AG08395 (cell line): ENCODE data around the gene HINT3.
"Not testable (repeated sequence)": the region's sequence is repeated elsewhere in the genome, so short reads cannot be mapped to it uniquely, and the experiment has no call there.

ENCODE experiments used
- DNase-seq: peaks from one replicate; pipeline ENCODE4 v3.0.0; 2012; ENCODE audit warnings: mixed read lengths, low spot score

HINT3 gene

GRCh38 chr6:125940247-125941041, 16.1 kb upstream of the HINT3 start:
- DNase-seq, result peak; percentile 34

GRCh38 chr6:125942672-125943527, 13.7 kb upstream of the HINT3 start:
- no peak for DNase-seq

DNA sequence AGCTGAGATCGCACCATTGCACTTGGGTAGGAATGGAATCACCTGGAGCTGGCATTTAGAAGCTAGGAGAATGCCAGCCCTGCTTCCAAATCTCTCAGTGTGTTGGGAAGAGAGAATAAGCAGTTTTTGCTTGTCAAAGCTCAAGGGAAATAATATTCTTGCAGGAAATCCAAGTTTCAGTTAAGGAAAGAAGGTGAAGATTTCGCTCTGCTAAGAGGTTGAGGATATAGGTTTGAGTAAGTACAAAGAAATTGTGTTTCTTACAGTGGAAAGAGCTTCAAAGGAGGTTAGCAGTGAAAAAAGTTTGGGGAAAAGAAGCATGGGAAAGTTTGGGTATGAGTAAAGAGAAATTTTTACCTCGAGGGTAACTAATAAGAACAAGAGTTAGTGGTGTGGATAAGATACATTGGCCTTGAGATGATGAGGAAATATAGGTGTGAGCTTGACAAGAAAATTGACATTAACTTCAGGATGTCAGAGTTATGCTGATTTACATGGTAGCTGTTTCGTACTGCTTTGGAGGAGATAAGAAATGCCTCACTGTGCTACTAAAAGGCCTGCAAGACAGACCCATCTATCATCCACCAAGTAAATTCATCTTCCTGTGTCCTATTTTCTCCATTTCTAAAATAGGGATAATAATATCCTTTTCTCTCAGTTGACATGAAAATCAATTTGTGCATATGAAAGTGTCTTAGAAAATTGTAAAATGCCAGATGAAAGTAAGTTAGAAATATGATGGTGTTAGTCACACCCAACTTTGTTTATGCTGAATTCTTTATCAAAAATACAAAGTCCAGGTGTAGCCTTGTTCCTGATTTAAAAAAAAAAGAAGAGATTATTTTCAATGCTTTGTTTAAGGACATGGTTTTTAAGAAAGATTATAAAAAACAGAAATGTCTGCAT, 12.8 kb upstream of the HINT3 start:
- no peak for DNase-seq

- peak; percentile 24 for DNase-seq
Observed at GRCh38 chr6:125944434-125944816, 12.1 kb upstream of the HINT3 start.

- no peak for DNase-seq
Observed at GRCh38 chr6:125944896-125945295, 11.7 kb upstream of the HINT3 start.

GRCh38 chr6:125945378-125946141, 11.0 kb upstream of the HINT3 start:
- DNase-seq, result no peak

- DNase-seq, result peak; percentile 43
Observed at GRCh38 chr6:125947615-125948014, 9.0 kb upstream of the HINT3 start.

- no peak for DNase-seq
Observed at GRCh38 chr6:125948455-125948854, 8.1 kb upstream of the HINT3 start.

DNA sequence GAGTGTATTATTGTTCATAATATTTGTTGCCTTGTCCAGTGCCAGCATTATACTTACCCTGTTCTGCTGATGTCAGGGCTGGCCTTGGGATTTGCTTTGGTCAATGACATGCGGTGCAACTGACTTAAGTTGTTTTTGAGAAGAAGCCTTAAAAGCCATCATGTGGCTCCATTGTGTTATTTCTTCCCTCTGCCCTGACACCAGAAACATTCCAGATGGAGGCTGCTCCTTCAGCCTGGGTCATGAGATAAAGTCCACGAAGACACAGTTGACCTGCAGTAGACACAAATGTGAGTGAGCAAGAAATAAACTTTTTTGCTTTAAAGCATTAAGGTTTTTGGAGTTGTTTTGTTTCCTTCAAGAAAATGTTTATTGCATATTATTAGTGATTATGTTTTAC, 7.5 kb upstream of the HINT3 start:
- no peak for DNase-seq

GRCh38 chr6:125950293-125950692, 6.3 kb upstream of the HINT3 start:
- peak; percentile 56 for DNase-seq

- not testable (repeated sequence) for DNase-seq
Observed at GRCh38 chr6:125950716-125951115, 5.9 kb upstream of the HINT3 start.

DNA sequence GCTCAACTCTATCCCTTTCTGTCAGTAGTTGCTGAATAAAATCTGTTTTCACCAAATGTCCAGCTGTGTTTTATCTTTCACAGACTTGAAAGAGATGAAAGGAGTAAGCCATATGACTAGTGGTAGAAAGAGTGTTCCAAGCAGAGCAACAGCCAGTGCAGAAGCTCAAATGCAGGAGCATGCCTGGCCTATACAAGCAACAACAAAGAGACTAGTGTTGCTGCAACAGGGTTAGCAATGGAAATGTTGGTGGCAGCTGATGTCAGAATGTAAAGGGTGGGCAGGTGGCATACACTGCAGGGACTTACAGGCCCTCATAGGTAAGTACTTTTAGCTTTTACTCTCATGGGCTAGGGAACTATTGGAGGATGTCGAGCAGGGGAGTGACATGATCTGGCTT, 5.2 kb upstream of the HINT3 start:
- DNase-seq, result no peak

- peak; percentile 34 for DNase-seq
Observed at GRCh38 chr6:125952764-125953501, 3.6 kb upstream of the HINT3 start.

DNA sequence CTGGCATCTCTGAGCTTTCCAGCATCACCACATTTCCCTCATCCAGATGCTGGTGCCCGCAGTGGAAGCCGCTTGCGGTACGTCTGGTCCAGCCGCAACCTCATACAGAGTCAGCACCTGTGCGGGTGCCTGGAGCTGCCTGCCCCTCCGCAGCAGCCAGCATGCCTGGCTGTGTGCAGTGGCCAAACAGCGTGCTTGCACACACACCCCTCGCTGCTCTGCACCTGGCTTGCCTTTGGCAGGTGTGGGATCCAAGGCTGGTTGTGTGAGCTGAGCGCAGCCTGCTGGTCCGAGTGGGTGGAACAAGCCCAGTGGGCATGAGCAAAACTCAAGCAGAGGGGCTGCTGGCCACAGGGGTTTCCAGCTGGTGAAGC, 3.1 kb upstream of the HINT3 start:
- DNase-seq, result no peak

DNA sequence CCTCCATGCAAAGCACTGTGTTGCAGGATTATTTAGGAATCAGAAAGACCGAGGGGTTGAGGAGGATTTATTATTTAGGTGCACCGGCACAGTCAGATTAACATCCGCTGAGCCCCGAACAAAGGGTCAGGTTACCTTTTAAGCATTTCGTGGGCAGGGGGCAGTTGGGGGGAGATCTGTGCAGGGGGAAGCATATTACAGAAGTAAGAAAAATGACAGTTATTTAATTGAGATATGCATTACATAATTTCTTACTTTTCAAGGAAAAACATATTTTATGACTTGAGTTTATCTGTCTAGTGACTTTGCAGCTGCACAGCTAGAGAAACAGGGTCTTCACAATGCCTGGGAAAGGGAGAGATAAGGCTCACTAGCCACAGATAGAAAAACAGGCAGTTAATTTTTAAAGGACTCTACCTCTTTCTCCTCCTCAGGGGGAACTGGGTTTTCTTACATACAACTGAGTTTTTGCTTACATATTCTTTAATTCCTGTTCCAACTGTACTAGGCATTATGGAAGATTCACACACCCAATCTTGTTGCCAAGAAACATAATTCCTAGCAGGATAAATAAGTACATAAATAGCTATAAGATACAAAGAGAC, 1.7 kb upstream of the HINT3 start:
- no peak for DNase-seq

GRCh38 chr6:125955973-125956372, 597 bp upstream of the HINT3 start:
- no peak for DNase-seq

- no peak for DNase-seq
Observed at GRCh38 chr6:125957391-125957693, 772 bp downstream of the HINT3 start.

DNA sequence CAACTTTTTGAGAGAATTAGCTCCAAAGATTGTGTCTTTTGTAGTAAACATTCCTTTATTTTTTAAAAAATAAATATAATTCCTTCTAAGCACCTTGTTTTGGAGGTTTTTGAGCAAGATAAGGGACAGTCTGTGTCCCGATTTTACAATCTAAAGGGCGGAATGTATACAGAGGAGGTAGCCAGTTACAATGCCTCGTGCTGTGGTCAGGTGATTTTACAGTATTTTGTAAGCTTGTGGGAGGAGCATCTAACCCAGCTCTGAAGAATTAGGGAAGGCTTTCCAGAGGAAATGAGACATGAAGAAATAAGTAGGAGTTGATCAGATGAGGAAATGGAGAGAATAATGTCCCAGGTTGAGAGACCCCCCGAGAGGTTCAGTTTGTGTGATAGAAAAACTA, 1.3 kb downstream of the HINT3 start:
- peak; percentile 33 for DNase-seq

- DNase-seq, result no peak
Observed at GRCh38 chr6:125959041-125959440, 2.5 kb downstream of the HINT3 start.

DNA sequence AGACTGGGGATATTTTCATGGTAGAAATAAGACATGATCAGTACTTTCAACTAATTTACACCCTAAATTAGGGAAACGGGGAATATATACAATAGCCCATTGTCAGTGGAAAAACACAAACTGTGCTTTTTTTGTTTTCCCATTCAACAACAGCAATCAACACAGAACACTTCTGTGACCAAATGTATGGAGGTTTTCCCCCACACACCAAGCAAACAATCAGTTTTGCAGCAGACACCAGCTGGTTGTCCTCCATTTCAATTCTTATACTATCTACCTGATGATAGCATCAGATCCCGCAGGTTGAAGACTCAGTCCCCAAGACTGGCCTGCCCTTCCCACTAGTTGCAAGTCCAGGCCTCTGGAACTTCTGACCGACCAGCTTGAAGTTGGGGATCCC, 4.5 kb downstream of the HINT3 start:
- no peak for DNase-seq
